H1 (cell line): ENCODE measurements around the gene PGF. TPM values are rescaled to one million over a fixed set of nuclear protein-coding genes. Genes with fewer than 3 reads are reported as not detected.

Source experiments
- CTCF ChIA-PET: fragments of 300-600 bp; sonication (Branson Sonifier 250); formaldehyde crosslinking; loops from one replicate; lab custom pipeline; 2021; ENCODE audit not compliant: partially characterized antibody; lab: Charles Lee
- POLR2A ChIA-PET: fragments of 300-600 bp; sonication (Branson Sonifier 250); formaldehyde crosslinking; loops from one replicate; lab custom pipeline; 2021; ENCODE audit warnings: inconsistent platforms; ENCODE audit not compliant: partially characterized antibody; lab: Charles Lee
- DNase-seq, 2 experiments: peaks; one replicate each; pipeline versions ENCODE4 v3.0.0 to v3.0.0-alpha.2; 2010 to 2022; ENCODE audit warnings: low spot score in 2 of 2, low read depth in 1 of 2, mixed read lengths in 1 of 2
- FAIRE-seq: peaks from 2 replicates; lab custom pipeline; 2011; peaks lifted over from hg19 to GRCh38; lab: Jason Lieb, UNC
- H2AFZ ChIP-seq: 2 replicates; pipeline ENCODE4 v1.8.1; 2012; ENCODE audit warnings: low read length, inconsistent platforms
- H2AK5ac ChIP-seq: 2 replicates; pipeline ENCODE4 v1.6.1; 2013; ENCODE audit warnings: low read depth, low read length
- H2BK120ac ChIP-seq: replicated peaks from 2 replicates; pipeline ENCODE3; 2013; ENCODE audit warnings: low read depth, low read length, inconsistent platforms
- H2BK12ac ChIP-seq: 2 replicates; pipeline ENCODE4 v1.6.1; 2013; ENCODE audit warnings: low read depth, low read length
- H2BK15ac ChIP-seq: 2 replicates; pipeline ENCODE4 v1.6.1; 2013; ENCODE audit warnings: low read length
- H2BK20ac ChIP-seq: 2 replicates; pipeline ENCODE4 v1.6.1; 2013; ENCODE audit warnings: low read length
- H2BK5ac ChIP-seq: 2 replicates; pipeline ENCODE4 v1.6.1; 2013; ENCODE audit warnings: low read depth, low read length
- H3K14ac ChIP-seq: 2 replicates; pipeline ENCODE4 v1.6.1; 2013; ENCODE audit warnings: inconsistent platforms; ENCODE audit not compliant: insufficient read length
- H3K18ac ChIP-seq: 2 replicates; pipeline ENCODE4 v1.6.1; 2013; ENCODE audit warnings: low read length; ENCODE audit errors: extremely low read depth
- H3K23ac ChIP-seq: 2 replicates; pipeline ENCODE4 v1.6.1; 2013; ENCODE audit warnings: inconsistent platforms; ENCODE audit not compliant: insufficient read length
- H3K23me2 ChIP-seq: 2 replicates; pipeline ENCODE4 v1.6.1; 2013; ENCODE audit warnings: low read depth, low read length
- H3K27ac ChIP-seq: 2 replicates; pipeline ENCODE4 v1.6.1; 2011; ENCODE audit warnings: low read depth, low read length, inconsistent platforms
- H3K27me3 ChIP-seq, 4 experiments: replicated peaks in 1 of 4; 1 replicate in 1 of 4; 2 replicates in 3 of 4; pipeline versions ENCODE4 v1.6.1 to v1.8.1; 2011 to 2013; ENCODE audit warnings: low read length in 3 of 4, mild to moderate bottlenecking in 3 of 4, inconsistent platforms in 2 of 4, mixed read lengths in 2 of 4, moderate library complexity in 1 of 4; ENCODE audit not compliant: control insufficient read depth in 3 of 4, insufficient read depth in 3 of 4; ENCODE audit errors: extremely low read depth in 1 of 4
- H3K36me3 ChIP-seq, 4 experiments: 2 replicates each; pipeline versions ENCODE4 v1.6.1 to v1.8.1; 2011 to 2013; ENCODE audit warnings: mild to moderate bottlenecking in 4 of 4, low read length in 3 of 4, moderate library complexity in 2 of 4, control low read depth in 1 of 4, inconsistent platforms in 1 of 4; ENCODE audit not compliant: insufficient read depth in 4 of 4, control insufficient read depth in 2 of 4
- H3K4ac ChIP-seq: replicated peaks from 2 replicates; pipeline ENCODE3; 2013; ENCODE audit warnings: low read length, low read depth, mixed read lengths, inconsistent platforms; ENCODE audit not compliant: insufficient read length
- H3K4me1 ChIP-seq, 4 experiments: replicated peaks in 1 of 4; 1 replicate in 1 of 4; 2 replicates in 3 of 4; pipeline versions ENCODE4 v1.6.1 to v1.8.1; 2011 to 2013; ENCODE audit warnings: low read length in 3 of 4, inconsistent platforms in 2 of 4, mixed read lengths in 1 of 4; ENCODE audit not compliant: insufficient read depth in 4 of 4, control insufficient read depth in 3 of 4
- H3K4me2 ChIP-seq, 2 experiments: 2 replicates each; pipeline versions ENCODE4 v1.6.1 to v1.8.1; 2011 to 2013; ENCODE audit warnings: low read depth in 2 of 2, low read length in 2 of 2, control low read depth in 1 of 2, inconsistent platforms in 1 of 2, mild to moderate bottlenecking in 1 of 2; ENCODE audit not compliant: insufficient read depth in 1 of 2
- H3K4me3 ChIP-seq, 4 experiments: fragments of 200-600, 300-600 bp in 1 of 4; sonication (generic), shearing (Covaris generic), sonication (Bioruptor Twin) in 1 of 4; 2 replicates each; pipeline versions ENCODE4 v1.5.1 to v1.8.1; 2011 to 2016; ENCODE audit warnings: low read length in 4 of 4, low read depth in 3 of 4, control low read depth in 2 of 4, inconsistent platforms in 2 of 4, mild to moderate bottlenecking in 2 of 4, mixed read lengths in 1 of 4, moderate library complexity in 1 of 4; ENCODE audit not compliant: insufficient read depth in 2 of 4; ENCODE audit errors: extremely low read depth in 1 of 4
- H3K56ac ChIP-seq: replicated peaks from 2 replicates; pipeline ENCODE3; 2013; ENCODE audit warnings: low read depth, mild to moderate bottlenecking, mixed read lengths, low read length, inconsistent platforms; ENCODE audit not compliant: insufficient read length
- H3K79me1 ChIP-seq: 2 replicates; pipeline ENCODE4 v1.6.1; 2013; ENCODE audit warnings: low read depth, low read length, control low read depth
- H3K79me2 ChIP-seq, 2 experiments: 2 replicates each; pipeline versions ENCODE4 v1.6.1 to v1.8.1; 2012 to 2013; ENCODE audit warnings: low read length in 2 of 2, mild to moderate bottlenecking in 2 of 2, inconsistent platforms in 1 of 2; ENCODE audit not compliant: insufficient read depth in 2 of 2, control insufficient read depth in 1 of 2
- H3K9ac ChIP-seq, 4 experiments: replicated peaks in 1 of 4; 1 replicate in 1 of 4; 2 replicates in 3 of 4; pipeline versions ENCODE4 v1.6.1 to v1.8.1; 2011 to 2013; ENCODE audit warnings: low read depth in 3 of 4, low read length in 3 of 4, control low read depth in 2 of 4, mild to moderate bottlenecking in 2 of 4, moderate library complexity in 2 of 4, inconsistent platforms in 1 of 4; ENCODE audit errors: extremely low read depth in 1 of 4
- H3K9me3 ChIP-seq, 2 experiments: 2 replicates each; pipeline versions ENCODE4 v1.6.1 to v1.8.1; 2012 to 2013; ENCODE audit warnings: mild to moderate bottlenecking in 2 of 2, moderate library complexity in 2 of 2, control low read depth in 1 of 2, inconsistent platforms in 1 of 2, low read depth in 1 of 2, low read length in 1 of 2, mixed read lengths in 1 of 2; ENCODE audit not compliant: insufficient read depth in 2 of 2
- H4K20me1 ChIP-seq, 2 experiments: replicated peaks in 1 of 2; 2 replicates each; pipeline versions ENCODE3 to v1.8.1; 2011 to 2013; ENCODE audit warnings: inconsistent platforms in 2 of 2, low read length in 2 of 2, mild to moderate bottlenecking in 1 of 2; ENCODE audit not compliant: insufficient read depth in 2 of 2, control insufficient read depth in 1 of 2
- H4K5ac ChIP-seq: 2 replicates; pipeline ENCODE4 v1.6.1; 2013; ENCODE audit warnings: low read length, low read depth, mixed read lengths, inconsistent platforms; ENCODE audit not compliant: insufficient read length
- H4K8ac ChIP-seq: 2 replicates; pipeline ENCODE4 v1.8.0; 2013; ENCODE audit warnings: mild to moderate bottlenecking, moderate library complexity, low read length, inconsistent platforms; ENCODE audit not compliant: insufficient read depth; ENCODE audit errors: extremely low read depth
- H4K91ac ChIP-seq: replicated peaks from 2 replicates; pipeline ENCODE3; 2013; ENCODE audit warnings: low read length, mixed read lengths, inconsistent platforms; ENCODE audit not compliant: insufficient read length
- BACH1 ChIP-seq: IDR thresholded peaks from 2 replicates; pipeline ENCODE4 v1.6.1; 2012; ENCODE audit warnings: low read length, improper control_type of control experiment
- CTBP2 ChIP-seq: IDR thresholded peaks from 2 replicates; pipeline ENCODE4 v1.7.0; 2011; ENCODE audit warnings: borderline replicate concordance, mild to moderate bottlenecking, moderate library complexity, mixed read lengths, low read length; ENCODE audit not compliant: insufficient read depth, insufficient read length
- PHF8 ChIP-seq: fragments of 200-600 bp; sonication (generic); conservative IDR thresholded peaks from 2 replicates; pipeline ENCODE4 v1.7.1; 2012; ENCODE audit warnings: low read depth, mild to moderate bottlenecking, inconsistent platforms, low read length, moderate library complexity
- POU5F1 ChIP-seq: IDR thresholded peaks from 2 replicates; pipeline ENCODE4 v1.6.1; 2011; ENCODE audit warnings: low read depth, mild to moderate bottlenecking, low read length, moderate library complexity
- SAP30 ChIP-seq: fragments of 300-600 bp; sonication (generic); IDR thresholded peaks from 2 replicates; pipeline ENCODE4 v1.7.1; 2012; ENCODE audit warnings: low read length, moderate library complexity, mild to moderate bottlenecking, inconsistent platforms; ENCODE audit not compliant: insufficient read depth, insufficient replicate concordance
- SIN3A ChIP-seq, 2 experiments: IDR thresholded peaks in 1 of 2; conservative IDR thresholded peaks in 1 of 2; 2 replicates each; pipeline ENCODE4 v1.6.1; 2011 to 2012; ENCODE audit warnings: low read length in 2 of 2, improper control_type of control experiment in 1 of 2, low read depth in 1 of 2, mild to moderate bottlenecking in 1 of 2
- SP1 ChIP-seq: IDR thresholded peaks from 2 replicates; pipeline ENCODE4 v1.6.1; 2011; ENCODE audit warnings: low read depth, low read length
- SRF ChIP-seq: IDR thresholded peaks from 2 replicates; pipeline ENCODE4 v1.6.1; 2011; ENCODE audit warnings: mild to moderate bottlenecking, low read depth, low read length, moderate library complexity
- TBP ChIP-seq: IDR thresholded peaks from 2 replicates; pipeline ENCODE4 v1.6.1; 2011; ENCODE audit warnings: low read depth, low read length, improper control_type of control experiment
- TEAD4 ChIP-seq: IDR thresholded peaks from 2 replicates; pipeline ENCODE4 v1.6.1; 2012; ENCODE audit warnings: low read depth, low read length, inconsistent platforms, mixed read lengths
- WGBS, 2 experiments: shearing (Covaris generic) in 1 of 2; methylation state at CpG; one replicate each; pipeline versions ENCODE4 v1.1.6 to v1.1.7; 2013 to 2015; ENCODE audit warnings: low lambda C conversion rate in 2 of 2, mixed read lengths in 2 of 2, inconsistent platforms in 1 of 2, low coverage in 1 of 2, missing lambda C conversion rate in 1 of 2; ENCODE audit not compliant: insufficient replicate concordance in 2 of 2, insufficient coverage in 1 of 2, insufficient read length in 1 of 2; ENCODE audit errors: extremely low coverage in 1 of 2, missing lambda C conversion rate in 1 of 2; 5-methylcytosine and 5-hydroxymethylcytosine counted together
- polyA plus RNA-seq, 7 experiments: library from polyadenylated mRNA; depleted of rRNA in 3 of 7; stranded (reverse) in 5 of 7; unstranded in 2 of 7; fragments of >200 nt in 5 of 7; fragments of 200-250 nt in 2 of 7; gene quantifications; 1 replicate in 5 of 7; 2 replicates in 1 of 7; 4 replicates in 1 of 7; pipeline versions ENCODE4 v1.2.1 to v1.2.3, GENCODE V29; 2011 to 2013; ENCODE audit warnings: missing spikeins in 2 of 7, mixed read lengths in 2 of 7
- total RNA-seq: library from RNA; stranded (reverse); fragmentation: NEBNext Ultra II Directional; extraction: Animal tissue kit (Norgen Biotek cat#: 25700); gene quantifications from 2 replicates; pipeline ENCODE4 v1.2.1, GENCODE V29; 2021
- TF ChIP-seq, protein P1 (sequence below): IDR thresholded peaks from 2 replicates; pipeline ENCODE4 v1.6.1; 2012; ENCODE audit warnings: low read length, inconsistent platforms

PGF gene
- total and polyA plus RNA-seq, 2 of the 8 experiments (the other 6 are each of a cell fraction or from before 2014, with no cell fraction given) = 2.1 to 4.1 TPM

DNA sequence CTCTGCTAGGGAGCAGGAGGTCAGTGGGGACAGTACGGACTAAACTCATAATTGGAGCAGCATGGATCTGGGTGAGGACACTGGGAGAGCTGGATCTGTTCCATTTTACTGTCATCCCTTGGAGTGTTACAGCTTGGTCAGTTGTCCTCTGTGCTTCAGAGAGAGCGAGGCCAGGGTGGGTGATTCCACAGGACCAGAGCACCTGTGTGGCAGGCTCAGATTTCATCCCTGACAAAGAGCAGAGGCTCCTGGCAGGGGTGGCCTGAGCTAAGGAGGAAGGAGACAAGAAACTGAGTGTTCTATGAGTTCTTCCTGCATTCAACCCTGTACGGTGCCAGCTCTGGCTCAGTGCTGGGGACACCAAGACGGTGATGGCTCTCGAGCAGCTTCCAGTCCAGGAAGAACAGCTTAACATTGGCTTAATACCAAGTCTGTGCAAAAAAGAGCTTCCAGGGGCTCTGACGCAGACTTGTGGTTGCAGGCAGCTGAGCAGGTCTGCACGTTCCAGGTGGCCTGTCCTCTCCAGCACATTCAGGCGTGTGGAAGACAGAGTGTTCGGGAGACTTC lies 8.4 kb upstream of the PGF start:
- Histone ChIP-seq H3K79me2 (no peaks in the 10 kb centered on the region), H2BK120ac (no peak overlapping the region), H3K4me2 (no peak overlapping the region), H3K23me2 (no peaks in the 10 kb centered on the region), H3K18ac (no peak overlapping the region), H2AFZ (no peak overlapping the region), H4K8ac (peak overlapping the region; percentile 6), H3K23ac (no peak overlapping the region), H2BK5ac (no peak overlapping the region), H3K4me3 (no peak overlapping the region), H2AK5ac (no peak overlapping the region), H3K9ac (no peak overlapping the region; a peak in 2 of 7 replicates), H4K5ac (no peak overlapping the region), H3K27me3 (no peaks in the 10 kb centered on the region), H4K91ac (no peak overlapping the region), H2BK12ac (peak overlapping the region; percentile 39; the same call in 1 of the 2 replicates), H3K9me3 (no peaks in the 10 kb centered on the region), H2BK20ac (no peak overlapping the region), H3K4me1 (peaks cover 0 to 6% (median 0%) of the 10 kb centered on the region in 4 experiments; a peak in 3 of 7 replicates), H3K4ac (no peak overlapping the region), H3K79me1 (no peaks in the 10 kb centered on the region), H3K56ac (no peak overlapping the region), H4K20me1 (no peaks in the 10 kb centered on the region), H3K36me3 (no peaks in the 10 kb centered on the region), H2BK15ac (peak overlapping the region; percentile 46; the same call in 1 of the 2 replicates), H3K14ac (no peak overlapping the region), H3K27ac (no peak overlapping the region)
- no peak for DNase-seq
- WGBS, 2 experiments = 89% methylated on average over 9 of the region's 9 CpGs; no CpG with 5 or more reads in 1 of the 2 experiments
- ChIA-PET POLR2A (interaction anchor here (0.9 to 3.6 kb wide), 3 partner anchors 9 to 69 kb away, joined by 3 to 16 read pairs (median 3); partner anchors contain the start of gene PGF), CTCF (interaction anchor here (0.9 to 11.8 kb wide), 9 partner anchors 9 to 124 kb away, joined by 3 to 146 read pairs (median 3); partner anchors contain the start of gene PGF)
- no peak for FAIRE-seq
- no peak for TF ChIP-seq POU5F1
- no peak for TF ChIP-seq SIN3A (conservative IDR thresholded peaks at IDR 0.05 in 1 of 2, IDR thresholded peaks at IDR 0.05 in 1 of 2; ENCODE audit: low read depth in 1 of 2, low read length in 2 of 2)
- TF ChIP-seq PHF8 = no peak
- no peak for TF ChIP-seq SAP30
- TF ChIP-seq, protein P1, sequence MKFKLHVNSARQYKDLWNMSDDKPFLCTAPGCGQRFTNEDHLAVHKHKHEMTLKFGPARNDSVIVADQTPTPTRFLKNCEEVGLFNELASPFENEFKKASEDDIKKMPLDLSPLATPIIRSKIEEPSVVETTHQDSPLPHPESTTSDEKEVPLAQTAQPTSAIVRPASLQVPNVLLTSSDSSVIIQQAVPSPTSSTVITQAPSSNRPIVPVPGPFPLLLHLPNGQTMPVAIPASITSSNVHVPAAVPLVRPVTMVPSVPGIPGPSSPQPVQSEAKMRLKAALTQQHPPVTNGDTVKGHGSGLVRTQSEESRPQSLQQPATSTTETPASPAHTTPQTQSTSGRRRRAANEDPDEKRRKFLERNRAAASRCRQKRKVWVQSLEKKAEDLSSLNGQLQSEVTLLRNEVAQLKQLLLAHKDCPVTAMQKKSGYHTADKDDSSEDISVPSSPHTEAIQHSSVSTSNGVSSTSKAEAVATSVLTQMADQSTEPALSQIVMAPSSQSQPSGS = no peak
- no peak for TF ChIP-seq SRF
- no peak for TF ChIP-seq CTBP2
- no peak for TF ChIP-seq TBP
- no peak for TF ChIP-seq SP1
- TF ChIP-seq TEAD4 = no peak
- no peak for TF ChIP-seq BACH1
